Kidney (tissue), 14 donors: ENCODE measurements around the gene RRP1B. TPM values are rescaled to one million over a fixed set of nuclear protein-coding genes. Genes with fewer than 3 reads are reported as not detected.
"Not testable (repeated sequence)": the region's sequence is repeated elsewhere in the genome, so short reads cannot be mapped to it uniquely, and the experiment has no call there.

Source experiments
- DNase-seq, 5 donors: peaks; one replicate each; pipeline ENCODE4 v3.0.0-alpha.2; 2013 to 2020
- FAIRE-seq: peaks from 2 replicates; lab custom pipeline; 2012; peaks lifted over from hg19 to GRCh38; lab: Jason Lieb, UNC
- H3K27ac ChIP-seq, 2 donors: one replicate each; pipeline ENCODE4 v1.7.0; 2013; ENCODE audit warnings: low read depth in 2 of 2, low read length in 2 of 2, inconsistent platforms in 1 of 2
- H3K27me3 ChIP-seq: one replicate; pipeline ENCODE4 v1.7.1; 2013; ENCODE audit warnings: low read length, inconsistent platforms; ENCODE audit not compliant: control insufficient read depth, insufficient read depth
- H3K36me3 ChIP-seq, 3 donors: one replicate each; pipeline versions ENCODE4 v1.7.0 to v1.7.1; 2013; ENCODE audit warnings: low read length in 3 of 3, control low read depth in 1 of 3, inconsistent platforms in 1 of 3; ENCODE audit not compliant: insufficient read depth in 3 of 3, control insufficient read depth in 2 of 3
- H3K4me1 ChIP-seq, 3 donors: one replicate each; pipeline versions ENCODE4 v1.7.0 to v1.7.1; 2013; ENCODE audit warnings: low read length in 3 of 3, inconsistent platforms in 1 of 3, low read depth in 1 of 3; ENCODE audit not compliant: control insufficient read depth in 2 of 3, insufficient read depth in 2 of 3
- H3K4me3 ChIP-seq, 3 donors: one replicate each; pipeline versions ENCODE4 v1.7.0 to v1.8.1; 2013; ENCODE audit warnings: low read length in 3 of 3, control low read depth in 1 of 3, inconsistent platforms in 1 of 3
- H3K9ac ChIP-seq, 3 donors: one replicate each; pipeline versions ENCODE4 v1.7.0 to v1.7.1; 2013; ENCODE audit warnings: low read length in 3 of 3, control low read depth in 1 of 3, inconsistent platforms in 1 of 3
- H3K9me3 ChIP-seq, 3 donors: one replicate each; pipeline versions ENCODE4 v1.7.0 to v1.7.1; 2013; ENCODE audit warnings: low read length in 3 of 3, control low read depth in 1 of 3, inconsistent platforms in 1 of 3; ENCODE audit not compliant: control insufficient read depth in 2 of 3, insufficient read depth in 1 of 3
- intact Hi-C: fragments of 100-400 bp; cut with DNase I; formaldehyde crosslinking; loops from one replicate; pipeline ENCODE4 v1.11.1; 2022
- polyA plus RNA-seq: library from polyadenylated mRNA; stranded (reverse); fragments of 350-450 nt; fragmentation: Illumina TruSeq; extraction: RNeasy Lipid Tissue Mini Kit (QIAGEN cat#74804); gene quantifications from one replicate; pipeline ENCODE4 v1.2.3, GENCODE V29; 2014; ENCODE audit warnings: low read depth, low replicate concordance; ENCODE audit not compliant: insufficient read depth
- total RNA-seq: library from RNA; stranded (reverse); fragmentation: NEBNext Ultra II Directional; extraction: Animal tissue kit (Norgen Biotek cat#: 25700); gene quantifications from one replicate; pipeline ENCODE4 v1.2.1, GENCODE V29; 2021
- TF ChIP-seq, protein P1 (sequence below): IDR thresholded peaks from 3 replicates; pipeline ENCODE4 v1.5.1; 2012; ENCODE audit warnings: mild to moderate bottlenecking, moderate library complexity, borderline replicate concordance; ENCODE audit not compliant: insufficient read depth; ENCODE audit errors: extremely low read depth
- donor health status: control.
- donor health status: control.
- donor health status: control.
- donor health status: control.
- donor health status: control.
- donor health status: DM: yes; HTN: yes; CAD: no.
- donor health status: Normal renal cell carcinoma (clear cell type).

RRP1B gene
- total and polyA plus RNA-seq, 2 donors from 2014 or later = 5.0 to 17.8 TPM

DNA sequence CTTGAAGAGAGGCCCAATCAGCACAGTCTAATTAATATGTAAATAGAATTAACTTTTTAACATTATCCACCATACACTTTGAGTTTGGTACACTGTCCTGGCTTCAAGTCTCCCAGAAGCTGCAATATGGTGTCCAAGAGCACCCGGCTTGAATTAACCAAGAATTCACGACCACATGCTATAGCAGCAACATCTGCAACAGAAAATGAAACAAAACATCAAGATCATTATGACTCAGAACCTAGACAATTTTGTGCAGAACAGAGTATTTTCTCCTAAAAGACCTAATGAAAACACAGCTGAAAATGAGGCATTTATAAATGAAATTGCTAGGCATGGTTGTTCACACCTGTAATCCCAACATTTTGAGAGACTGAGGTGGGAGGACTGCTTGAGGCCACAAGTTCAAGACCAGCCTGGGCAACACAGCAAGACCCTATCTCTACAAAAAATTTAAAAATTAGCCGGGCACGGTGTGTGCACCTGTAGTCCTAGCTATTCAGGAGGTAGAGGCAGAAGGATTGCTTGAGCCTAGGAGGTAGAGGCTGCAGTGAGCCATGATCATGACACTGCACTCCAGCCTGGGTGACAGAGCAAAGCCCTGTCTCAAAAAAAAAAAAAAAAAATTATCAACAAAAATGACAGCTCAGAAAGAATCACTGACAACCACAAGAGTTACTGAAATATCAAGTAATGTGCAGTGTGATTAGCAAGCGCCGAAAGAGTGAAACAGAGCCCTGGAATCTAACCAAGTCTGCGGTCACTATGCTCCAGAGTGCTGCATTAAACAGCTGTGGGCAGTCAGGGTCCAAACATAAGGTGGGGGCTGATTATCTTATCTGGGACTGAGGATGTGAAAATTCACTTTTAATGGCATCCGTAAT is 45.4 kb upstream of the RRP1B start:
- DNase-seq (no peak), FAIRE-seq (no peak)
- H3K9me3 ChIP-seq = no peaks in the 10 kb centered on the region
- peaks cover 0 to 7% (median 0%) of the 10 kb centered on the region in 3 donors for H3K4me1 ChIP-seq
- H3K36me3 ChIP-seq = no peaks in the 10 kb centered on the region
- TF ChIP-seq, protein P1, sequence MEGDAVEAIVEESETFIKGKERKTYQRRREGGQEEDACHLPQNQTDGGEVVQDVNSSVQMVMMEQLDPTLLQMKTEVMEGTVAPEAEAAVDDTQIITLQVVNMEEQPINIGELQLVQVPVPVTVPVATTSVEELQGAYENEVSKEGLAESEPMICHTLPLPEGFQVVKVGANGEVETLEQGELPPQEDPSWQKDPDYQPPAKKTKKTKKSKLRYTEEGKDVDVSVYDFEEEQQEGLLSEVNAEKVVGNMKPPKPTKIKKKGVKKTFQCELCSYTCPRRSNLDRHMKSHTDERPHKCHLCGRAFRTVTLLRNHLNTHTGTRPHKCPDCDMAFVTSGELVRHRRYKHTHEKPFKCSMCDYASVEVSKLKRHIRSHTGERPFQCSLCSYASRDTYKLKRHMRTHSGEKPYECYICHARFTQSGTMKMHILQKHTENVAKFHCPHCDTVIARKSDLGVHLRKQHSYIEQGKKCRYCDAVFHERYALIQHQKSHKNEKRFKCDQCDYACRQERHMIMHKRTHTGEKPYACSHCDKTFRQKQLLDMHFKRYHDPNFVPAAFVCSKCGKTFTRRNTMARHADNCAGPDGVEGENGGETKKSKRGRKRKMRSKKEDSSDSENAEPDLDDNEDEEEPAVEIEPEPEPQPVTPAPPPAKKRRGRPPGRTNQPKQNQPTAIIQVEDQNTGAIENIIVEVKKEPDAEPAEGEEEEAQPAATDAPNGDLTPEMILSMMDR = no peak
- H3K4me3 ChIP-seq = no peak overlapping the region
- intact Hi-C loops = no loop called here
- H3K9ac ChIP-seq = no peak overlapping the region
- H3K27me3 ChIP-seq = no peaks in the 10 kb centered on the region
- no peak overlapping the region for H3K27ac ChIP-seq

DNA sequence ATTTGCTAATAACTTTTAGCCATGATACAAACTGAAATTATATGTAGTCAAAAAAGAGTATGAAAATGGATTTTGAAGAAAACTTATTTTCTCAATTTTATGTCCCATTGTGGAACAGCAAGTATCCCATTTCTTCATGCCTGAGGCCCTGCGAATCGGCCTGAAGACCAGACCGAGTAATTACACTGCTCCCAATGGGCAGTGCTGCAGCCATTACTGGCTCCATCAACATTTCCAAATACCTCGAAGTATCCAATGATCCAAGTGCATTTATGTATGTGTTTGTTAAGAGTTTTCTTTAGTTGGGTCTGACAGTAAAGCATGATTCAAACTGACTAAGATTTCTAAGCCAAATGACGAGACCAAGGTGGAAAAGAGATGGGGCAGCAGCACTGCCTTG is 44.5 kb upstream of the RRP1B start:
- Histone ChIP-seq H3K27me3 (no peaks in the 10 kb centered on the region), H3K36me3 (no peaks in the 10 kb centered on the region), H3K9ac (no peak overlapping the region), H3K4me3 (no peak overlapping the region), H3K27ac (no peak overlapping the region), H3K9me3 (no peaks in the 10 kb centered on the region), H3K4me1 (peaks cover 0 to 3% (median 0%) of the 10 kb centered on the region in 3 donors)
- DNase-seq (no peak), FAIRE-seq (no peak)
- intact Hi-C loops = no loop called here
- TF ChIP-seq, protein P1 = no peak

DNA sequence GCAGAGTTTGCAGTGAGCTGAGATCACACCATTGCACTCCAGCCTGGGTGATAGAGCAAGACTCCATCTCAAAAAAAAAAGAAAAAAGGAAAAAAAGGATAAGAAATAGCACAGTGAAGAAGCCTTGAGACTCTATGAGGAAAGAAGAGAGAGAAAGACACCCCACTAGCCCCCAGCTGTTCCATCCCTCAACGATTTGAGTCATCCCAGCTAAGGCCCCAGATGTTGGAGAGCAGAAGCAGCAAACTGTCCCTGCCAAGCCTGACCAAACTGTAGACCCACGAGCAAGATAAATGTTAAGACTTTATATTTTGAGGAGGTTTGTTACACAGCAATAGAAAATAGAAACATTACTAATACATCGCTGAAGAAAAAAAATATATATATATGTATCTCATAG is 42.5 kb upstream of the RRP1B start:
- H3K4me3 ChIP-seq, DNase-seq, H3K9me3 ChIP-seq, H3K27ac ChIP-seq, FAIRE-seq, H3K9ac ChIP-seq, intact Hi-C loops, H3K36me3 ChIP-seq, H3K27me3 ChIP-seq, H3K4me1 ChIP-seq: not testable (repeated sequence)

DNA sequence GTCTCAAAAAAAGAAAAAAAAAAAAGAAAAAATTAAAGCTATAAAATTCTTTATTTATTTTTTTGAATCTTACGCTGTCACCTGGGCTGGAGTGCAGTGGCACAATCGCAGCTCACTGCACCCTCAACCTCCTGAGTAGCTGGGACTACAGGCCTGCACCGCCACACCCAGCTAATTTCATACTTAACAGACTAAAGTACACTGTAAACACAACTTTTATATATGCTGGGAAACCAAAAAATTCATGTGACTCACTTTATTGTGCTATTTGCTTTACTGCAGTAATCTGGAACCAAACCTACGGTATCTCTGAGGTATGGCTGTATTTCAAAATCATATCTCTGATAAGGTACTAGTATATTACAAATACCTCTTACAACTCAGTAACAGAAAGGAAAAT is 40.4 kb upstream of the RRP1B start:
- FAIRE-seq = no peak
- TF ChIP-seq, protein P1 = no peak
- no peaks in the 10 kb centered on the region for H3K27me3 ChIP-seq
- H3K27ac ChIP-seq = no peak overlapping the region
- H3K9ac ChIP-seq = no peak overlapping the region
- H3K4me3 ChIP-seq = no peak overlapping the region
- intact Hi-C loops = no loop called here
- H3K36me3 ChIP-seq = no peaks in the 10 kb centered on the region
- no peaks in the 10 kb centered on the region for H3K9me3 ChIP-seq
- H3K4me1 ChIP-seq = no peaks in the 10 kb centered on the region
- no peak for DNase-seq
